Gastroesophageal sphincter (tissue), 2 donors: ENCODE results near the gene COL25A1.

Experiments
- EP300 ChIP-seq: sonication (generic); formaldehyde crosslinking; IDR thresholded peaks from one replicate; pipeline ENCODE4 v1.6.1; 2017; ENCODE audit warnings: antibody characterized with exemption, mild to moderate bottlenecking
- POLR2A ChIP-seq, 2 donors: fragments of 450-650 bp; IDR thresholded peaks; one replicate each; pipeline ENCODE4 v1.6.1; 2017; ENCODE audit warnings: antibody characterized with exemption in 2 of 2, mild to moderate bottlenecking in 2 of 2, moderate library complexity in 1 of 2

DNA sequence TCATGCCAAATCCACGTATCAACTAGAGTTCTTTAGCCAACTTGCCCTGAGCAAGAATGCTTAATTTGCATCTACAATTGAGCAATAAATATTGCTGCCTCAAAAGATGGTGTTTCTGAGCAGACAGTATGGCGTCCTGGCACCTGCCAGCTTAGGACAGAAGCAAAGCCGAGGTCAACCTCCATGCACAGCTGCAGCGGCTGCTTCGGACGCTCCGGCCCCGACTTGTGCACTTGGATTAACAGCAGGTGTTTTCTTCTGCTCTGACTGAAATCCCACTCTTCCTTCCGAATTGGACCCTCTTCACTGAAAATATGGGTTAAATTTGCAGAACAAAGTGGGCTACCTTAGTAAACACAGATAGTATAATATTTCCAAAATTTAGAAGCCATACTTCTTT is 324.4 kb downstream of the COL25A1 start:
- no peak for TF ChIP-seq EP300
- no peak for TF ChIP-seq POLR2A (IDR thresholded peaks at IDR 0.05)
